GM21390 (cell line): Measurements from ENCODE around the gene DUOX1.
"Not testable (repeated sequence)": the region's sequence is repeated elsewhere in the genome, so short reads cannot be mapped to it uniquely, and the experiment has no call there.

Experiments
- ATAC-seq: cut with Tn5 transposase; IDR thresholded peaks from one replicate; pipeline ENCODE4 v1.9.1; 2021; ENCODE audit not compliant: unreplicated experiment

Gene DUOX1

DNA sequence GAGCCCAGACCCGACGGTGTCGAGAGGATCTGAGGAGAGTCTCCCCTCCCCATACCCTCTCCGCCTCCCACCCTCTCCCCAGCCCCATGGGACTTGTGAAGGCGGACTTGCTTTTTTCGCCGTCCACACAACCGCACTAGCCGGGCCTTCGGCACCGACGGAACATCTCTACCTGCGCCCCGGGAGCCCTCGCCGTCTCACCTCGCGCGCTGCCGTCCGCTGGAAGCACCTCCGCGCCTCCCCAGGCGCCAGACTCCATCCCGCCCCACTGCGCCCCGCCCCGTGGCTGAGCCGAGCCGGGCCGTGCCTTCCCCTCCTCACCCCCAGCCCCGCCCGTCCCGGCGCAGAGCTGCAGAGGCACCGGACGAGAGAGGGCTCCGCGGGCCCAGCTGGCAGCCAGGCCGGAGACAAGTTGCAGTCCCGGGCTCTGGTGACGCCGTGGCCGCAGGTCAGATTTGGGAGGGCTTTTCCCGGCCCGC is at the start of gene DUOX1, which contains the start of gene DUOXA1:
Gene DUOX1, plus strand, starts transcription at position 344 of the 479 bp plus-strand sequence. CDS start 1,973 bp downstream, outside the sequence.
Gene DUOXA1, minus strand, starts transcription at position 229 of the 479 bp plus-strand sequence. CDS start 6,865 bp downstream, outside the sequence.
- no peak for ATAC-seq

DNA sequence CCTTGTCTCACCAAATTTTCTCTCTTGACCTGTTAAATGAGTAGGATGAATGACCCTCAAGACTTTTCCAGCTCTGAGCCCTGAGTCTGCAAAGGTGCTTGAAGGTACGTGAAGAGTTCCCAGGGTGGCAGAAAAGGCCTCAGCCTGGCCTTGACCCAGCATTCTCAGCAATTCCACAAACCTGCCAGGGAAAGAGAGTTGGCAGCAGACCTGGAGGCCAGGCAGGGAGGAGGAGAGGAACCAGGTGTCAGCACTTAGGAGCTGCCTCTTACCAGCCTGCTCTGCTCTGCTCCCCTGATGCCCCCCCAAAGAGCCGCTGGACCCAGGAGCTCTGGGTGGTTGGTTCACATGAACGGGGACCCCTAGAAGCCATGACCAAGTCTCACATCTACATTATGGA is 49.2 kb upstream of the DUOX1 start:
- not testable (repeated sequence) for ATAC-seq

DNA sequence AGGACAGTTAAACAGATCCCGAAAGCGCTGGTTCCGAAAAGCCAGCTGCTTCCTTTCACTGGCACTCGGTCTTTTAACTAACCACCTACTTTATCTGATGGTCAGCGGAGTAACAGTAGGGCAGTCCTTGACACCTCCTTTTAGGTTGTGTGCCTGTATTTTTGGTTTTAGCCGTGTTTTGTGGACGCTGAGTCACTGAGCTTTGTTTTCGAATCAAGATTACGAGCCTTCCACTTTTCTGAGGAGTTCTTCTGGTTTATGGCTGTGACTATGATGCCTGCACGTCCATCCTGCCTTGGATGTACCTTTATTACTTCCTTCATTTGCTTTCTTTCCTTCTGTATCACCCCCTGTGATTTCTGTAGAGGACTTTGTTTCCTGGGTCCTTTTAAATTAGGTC is 47.4 kb upstream of the DUOX1 start:
- not testable (repeated sequence) for ATAC-seq

DNA sequence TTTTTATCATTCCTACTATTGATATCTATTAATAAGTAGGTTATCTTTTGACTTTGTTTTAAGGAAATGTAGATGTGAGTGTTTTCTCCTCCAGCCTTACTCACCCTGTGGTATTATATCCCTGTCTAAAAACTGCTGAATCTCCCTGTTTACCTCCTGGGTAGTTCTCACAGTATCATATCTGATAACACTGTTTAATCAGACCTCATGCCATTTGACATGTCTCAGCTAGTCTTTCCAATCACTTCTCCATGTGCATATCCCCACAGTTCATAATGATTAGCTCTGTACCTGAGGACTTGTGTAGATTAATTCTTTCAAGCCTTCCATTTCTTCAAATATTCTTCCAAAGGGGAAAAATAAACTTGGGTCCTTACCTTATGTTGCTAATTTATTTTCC is 46.6 kb upstream of the DUOX1 start:
- no peak for ATAC-seq

DNA sequence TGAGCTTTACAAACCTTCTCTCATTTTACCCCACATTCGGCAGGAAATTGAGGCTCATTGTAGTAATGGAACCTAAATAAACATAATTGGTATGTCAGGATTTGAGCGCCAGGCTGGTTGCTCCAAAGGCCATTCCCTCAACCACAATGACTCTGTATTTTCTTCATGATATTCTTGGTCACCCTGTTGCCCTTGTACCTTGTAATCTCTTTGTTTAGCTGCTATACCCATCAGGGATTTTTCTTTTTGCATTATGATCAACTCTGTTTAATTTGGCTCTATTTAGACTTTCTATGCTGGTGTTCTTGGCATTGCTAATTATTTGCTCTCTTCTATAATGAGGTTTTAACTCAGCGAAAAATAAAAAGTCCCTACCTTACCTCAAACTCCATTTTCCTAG is 45.6 kb upstream of the DUOX1 start:
- no peak for ATAC-seq

DNA sequence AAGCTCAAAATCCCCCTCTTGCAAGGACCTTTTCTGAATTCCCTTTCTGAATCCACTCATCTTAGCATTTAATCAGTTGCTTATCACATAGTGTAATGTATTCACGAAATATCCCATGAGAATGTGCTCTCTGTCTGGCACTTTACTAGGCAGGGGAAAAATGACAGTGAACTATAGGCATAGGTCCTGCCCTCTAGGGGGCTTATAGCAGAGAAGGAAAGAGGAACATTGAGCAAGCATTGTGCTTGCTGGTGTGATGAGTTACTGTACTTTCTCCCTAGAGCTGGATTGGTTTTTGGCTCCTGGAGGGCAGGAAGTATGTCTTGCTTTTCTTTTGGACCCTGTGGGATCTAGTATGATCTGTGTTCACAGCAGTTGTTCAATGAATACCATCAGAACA is 42.3 kb upstream of the DUOX1 start:
- no peak for ATAC-seq

DNA sequence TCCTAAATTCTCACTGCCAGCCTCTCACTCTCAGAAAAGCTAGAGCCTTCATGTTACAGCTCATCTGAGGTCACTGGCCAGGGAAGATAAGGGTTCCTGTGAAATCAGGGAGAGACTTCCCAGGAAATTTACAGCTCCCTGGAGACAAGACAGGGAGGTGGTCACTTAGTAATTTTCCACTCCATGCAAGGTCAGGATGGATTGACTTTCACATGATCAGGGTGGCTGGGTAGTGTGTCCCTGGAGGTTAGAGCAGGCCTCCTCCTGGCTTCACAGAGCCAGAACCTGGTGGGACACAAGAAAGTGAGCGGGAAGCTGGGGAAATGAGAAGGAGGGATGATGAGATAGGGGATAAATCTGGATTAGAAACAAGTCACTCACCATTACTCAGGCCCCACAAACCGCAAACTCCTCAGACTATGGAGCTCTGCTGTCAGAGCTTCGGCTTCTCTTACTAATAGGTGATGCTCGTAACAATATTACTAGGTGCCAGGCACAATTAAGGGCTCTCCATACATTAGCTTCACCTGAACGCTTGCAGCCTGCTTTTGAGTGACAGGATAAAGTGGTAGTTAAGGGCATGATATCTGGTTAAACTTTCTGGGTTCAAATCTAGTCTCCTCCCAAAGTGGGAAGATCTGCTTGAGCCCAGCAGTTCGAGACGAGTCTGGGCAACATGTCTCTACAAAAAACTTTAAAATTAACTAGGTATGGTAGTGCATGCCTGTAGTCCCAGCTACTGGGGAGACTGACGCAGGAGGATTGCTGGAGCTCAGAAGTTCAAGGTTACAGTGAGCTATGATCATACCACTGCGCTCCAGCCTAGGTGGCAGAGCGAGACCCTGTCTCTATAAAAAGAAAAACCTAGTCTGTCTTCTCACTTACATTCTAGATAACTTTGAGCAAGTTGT is 40.7 kb upstream of the DUOX1 start:
- no peak for ATAC-seq

DNA sequence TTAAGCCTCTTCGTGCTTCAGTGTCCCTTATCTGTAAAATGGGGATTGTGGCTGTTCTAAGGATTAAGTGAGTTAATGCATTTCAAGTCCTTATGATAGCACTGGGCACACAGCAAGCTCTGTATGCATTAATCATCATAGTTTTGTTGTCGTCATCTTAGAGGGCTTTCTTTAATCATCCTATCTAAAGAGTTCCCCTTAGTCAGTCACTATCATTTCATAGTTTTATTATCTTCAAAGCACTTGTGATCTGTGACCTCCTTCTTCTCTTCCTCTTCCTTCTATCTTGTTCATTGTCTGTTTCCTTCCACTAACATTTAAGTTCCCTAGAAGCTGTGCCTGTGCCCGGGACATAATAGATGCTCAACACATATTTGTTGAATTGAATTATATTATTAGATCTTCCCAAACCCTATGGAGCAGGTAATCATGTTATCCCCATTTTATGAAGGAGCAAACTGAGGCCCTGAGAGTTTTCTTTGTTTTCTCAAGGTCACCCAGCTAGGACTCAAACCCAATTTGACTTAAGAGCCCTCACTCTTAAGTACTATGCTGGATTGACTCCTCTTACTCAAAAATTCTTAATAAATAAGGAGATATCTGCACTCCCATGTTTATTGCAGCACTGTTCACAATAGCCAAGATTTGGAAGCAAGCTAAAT is 40.0 kb upstream of the DUOX1 start:
- ATAC-seq, result no peak

DNA sequence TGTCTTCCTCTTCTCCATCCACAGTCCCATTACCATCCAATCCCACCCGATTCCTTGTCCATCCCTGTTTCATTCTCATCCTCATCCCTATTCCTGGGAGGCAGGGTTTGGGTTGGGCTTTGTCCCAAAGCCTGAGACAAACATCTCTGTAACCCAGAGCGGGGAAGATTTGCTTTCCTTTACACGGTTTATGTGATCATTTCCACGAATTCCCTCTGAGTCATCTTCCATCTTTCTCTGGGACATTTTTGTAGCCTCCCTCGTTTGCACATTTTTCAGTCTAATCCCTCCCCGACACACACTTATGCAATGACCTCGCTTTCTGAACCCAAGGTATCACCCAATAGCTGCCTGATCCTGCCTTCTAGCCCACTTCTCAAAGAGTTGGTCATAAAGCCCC is 38.6 kb upstream of the DUOX1 start:
- no peak for ATAC-seq

DNA sequence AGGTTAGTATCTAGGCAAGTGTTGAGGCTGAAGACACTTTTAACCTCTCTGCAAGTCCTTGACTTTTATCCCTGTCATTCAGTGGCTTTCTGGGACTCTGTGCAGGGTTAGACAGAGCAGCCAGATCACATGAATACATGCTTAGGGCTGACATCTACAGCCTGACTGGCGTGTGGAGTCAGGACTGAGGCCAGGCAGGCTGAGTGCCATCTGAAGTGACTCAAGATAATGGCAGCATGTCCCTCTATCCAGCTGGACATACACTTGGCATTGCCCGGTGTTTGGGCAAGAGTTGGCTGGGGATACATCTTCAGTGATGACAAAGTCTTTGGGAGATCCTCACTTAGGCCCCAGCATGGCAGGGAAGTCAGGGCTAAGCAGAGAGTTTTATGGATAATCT is 38.2 kb upstream of the DUOX1 start:
- no peak for ATAC-seq

DNA sequence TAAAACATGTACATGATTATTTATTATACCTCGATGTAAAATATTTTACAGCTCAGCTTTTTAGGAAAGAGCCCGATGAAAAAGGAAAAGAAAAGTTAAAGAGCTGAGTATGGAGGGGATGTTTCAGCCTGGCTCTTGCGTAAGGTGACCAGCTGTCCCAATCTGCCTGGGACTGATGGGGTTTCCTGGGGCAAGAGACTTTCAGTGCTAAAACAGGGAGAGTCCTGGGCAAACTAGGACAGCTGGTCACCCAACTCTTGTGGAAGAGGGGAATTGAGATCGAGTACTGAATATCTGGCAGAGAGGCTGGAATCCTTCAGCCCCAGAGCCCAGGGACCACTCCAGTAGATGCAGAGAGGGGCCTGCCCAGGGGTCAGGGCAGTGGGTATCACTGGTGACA is 36.8 kb upstream of the DUOX1 start:
- no peak for ATAC-seq

DNA sequence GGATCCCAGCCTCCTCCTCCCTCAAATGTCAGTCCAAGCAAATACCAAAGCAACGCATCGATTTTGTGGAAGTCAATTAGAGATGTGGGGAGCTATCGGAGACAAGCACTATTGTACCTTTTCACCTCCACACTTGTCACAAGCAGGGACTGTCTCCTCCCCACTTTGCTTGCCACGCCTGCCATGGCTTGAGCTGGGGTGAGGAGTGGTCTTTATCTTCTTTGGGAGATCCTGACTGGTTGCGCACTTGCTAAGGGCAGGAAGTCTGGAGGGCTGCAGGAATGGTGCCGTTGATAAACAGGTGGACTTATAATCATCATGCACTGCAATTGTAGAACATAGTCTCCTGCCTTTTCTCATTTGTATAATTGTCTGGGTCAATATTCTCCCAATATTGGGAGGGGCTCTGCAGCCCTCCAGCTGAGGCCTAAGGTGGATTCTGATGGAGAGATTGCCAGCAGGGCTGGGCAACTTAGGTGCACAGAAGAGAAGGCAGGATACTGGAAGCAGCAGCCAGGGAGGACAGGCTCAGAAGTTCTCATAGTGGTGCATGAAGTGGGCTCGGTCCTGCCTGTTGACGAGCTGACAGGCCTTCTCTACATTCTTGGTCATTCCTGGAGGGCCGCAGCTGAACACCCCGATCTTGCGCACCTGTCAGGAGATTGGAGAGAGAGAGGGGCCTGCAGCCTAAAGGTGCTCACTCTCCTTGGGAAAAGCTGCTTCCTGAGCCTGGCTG is 36.0 kb upstream of the DUOX1 start:
- no peak for ATAC-seq

DNA sequence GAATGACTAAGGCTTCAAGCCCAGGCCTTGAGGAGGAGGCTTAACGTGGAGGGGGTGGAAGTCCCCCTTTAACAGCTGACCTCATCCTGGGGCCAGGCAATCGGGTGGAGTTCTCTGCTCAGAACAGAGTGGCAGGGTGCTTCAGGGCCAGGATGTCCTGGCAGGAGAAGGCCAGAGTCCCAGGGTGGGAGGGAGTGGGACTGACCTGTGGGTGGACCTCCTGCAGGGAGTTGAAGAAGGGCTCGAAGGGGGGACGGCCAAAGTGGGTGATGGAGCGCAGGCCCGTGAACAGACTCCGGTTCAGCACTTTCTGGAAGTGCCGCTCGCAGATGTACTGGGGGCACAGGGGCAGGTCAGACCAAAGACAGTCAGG is 35.5 kb upstream of the DUOX1 start:
- ATAC-seq, result no peak

DNA sequence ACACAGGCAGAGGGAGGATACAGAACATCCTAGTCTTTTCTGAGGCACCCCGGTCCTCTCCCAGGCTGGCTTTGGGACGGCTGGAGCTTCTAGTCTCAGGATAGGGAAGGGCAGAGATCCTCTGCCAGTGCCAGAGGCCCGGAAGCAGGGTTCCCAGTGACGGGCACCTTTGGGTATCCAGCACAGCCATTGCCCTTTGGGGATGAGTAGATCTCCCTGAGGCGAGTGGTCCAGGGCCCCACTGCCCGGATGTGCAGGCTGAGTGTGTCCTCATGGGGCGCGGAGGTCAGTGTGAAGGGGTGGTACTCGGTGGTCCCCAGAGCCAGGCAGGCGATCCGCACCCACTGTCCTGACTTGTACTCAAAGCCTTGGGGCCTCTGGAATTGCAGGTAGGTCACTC is 34.1 kb upstream of the DUOX1 start:
- ATAC-seq, result no peak

DNA sequence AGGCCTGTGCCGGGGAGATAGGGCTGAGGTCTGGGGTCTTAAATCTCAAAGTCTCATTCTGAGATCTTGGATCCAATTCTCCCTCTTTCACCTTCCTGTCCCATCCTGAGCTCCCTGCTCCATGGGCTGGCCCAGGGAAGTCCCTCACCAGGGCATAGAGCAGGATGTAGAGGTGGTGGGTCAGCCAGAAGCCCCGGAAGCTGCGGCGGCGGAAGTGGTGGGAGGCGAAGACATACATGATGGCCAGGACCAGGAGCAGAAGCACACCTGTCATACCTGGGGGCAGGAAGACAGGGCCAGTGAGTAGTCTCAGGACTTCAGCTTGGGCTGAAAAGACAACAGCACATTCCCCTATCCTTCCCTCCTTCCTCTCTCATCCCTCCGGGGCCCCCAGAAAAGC is 32.3 kb upstream of the DUOX1 start:
- ATAC-seq, result no peak

DNA sequence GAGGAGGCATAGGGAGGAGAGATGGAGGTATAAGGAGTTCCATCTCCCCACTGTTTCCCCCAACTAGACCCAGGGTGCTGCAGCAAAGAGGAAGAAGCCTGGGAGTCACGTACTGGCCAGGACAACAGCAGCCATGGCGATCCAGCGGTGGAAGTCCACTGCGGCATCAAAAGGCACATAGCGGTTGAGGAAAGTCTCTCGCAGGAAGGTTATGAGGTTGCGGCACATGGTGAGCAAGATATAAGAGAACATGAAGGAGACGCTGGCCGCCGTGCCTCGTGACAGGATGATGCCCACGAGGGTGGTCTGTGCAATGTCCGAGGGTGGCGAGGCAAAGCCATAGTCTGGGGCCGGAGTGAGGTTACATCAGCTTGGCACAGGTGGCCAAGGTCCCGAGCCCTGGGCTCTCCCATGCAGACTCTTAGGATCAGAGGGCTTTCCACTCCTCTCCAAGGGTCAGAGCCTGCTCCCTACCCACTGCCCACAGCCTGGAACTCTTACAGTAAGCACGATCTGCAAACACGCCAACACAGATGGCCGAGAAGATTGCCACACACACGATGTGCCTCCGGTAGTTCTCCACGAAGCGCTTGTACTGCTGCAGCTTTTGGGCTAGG is 30.1 kb upstream of the DUOX1 start:
- ATAC-seq, result no peak

DNA sequence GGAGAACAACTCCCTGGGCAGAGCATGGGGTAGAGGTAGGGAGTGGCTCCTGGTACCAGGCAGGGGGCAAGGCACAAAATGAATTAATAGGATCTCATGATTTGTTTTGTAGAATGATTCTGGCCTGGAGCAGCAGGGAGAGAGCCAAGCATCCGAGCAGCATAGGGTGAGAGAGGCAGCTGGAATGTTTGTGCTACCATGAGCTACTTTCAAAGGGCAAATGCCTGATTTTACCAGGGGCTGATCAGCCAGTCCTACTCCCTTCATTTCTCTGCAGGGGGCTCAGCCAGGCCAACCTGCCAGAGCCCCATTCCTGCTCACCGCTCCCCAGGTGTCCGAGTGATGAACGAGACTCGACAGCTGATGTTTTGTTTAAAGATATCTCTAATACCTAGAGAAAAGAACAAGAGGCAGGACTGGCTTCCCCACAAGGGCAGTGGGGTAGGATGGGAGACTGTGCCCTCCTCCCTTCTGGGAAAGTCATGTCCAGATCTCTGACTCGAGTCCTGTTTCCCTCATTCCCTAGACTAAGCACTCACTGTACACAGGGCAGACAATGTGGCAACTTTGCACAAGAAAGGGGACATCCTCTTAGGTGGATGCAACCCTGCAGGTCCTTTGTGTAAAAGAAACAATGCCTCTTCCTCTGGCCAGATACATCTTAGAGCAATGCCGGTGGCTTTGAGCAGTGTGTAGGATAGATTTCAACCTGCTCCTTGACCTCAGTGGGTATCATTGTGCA is 28.7 kb upstream of the DUOX1 start:
- no peak for ATAC-seq

DNA sequence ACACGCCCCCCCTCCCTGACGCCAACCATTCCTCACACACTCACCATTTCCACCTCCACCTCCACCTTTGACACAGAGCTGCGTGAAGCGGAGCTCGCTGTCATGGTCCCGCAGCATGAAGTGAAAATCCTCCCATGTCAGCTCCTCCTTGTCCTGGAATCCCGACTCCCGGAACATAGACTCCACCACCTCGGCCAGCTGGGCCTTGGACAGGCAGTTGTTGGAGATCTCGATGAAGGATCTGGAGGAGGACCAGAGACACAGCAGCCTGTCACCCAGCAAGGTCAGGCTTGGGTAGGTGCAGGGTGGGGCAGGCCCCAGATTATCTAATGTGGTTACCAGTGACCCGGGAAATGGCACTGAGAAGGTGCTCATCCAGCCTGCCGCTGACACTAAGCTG is 28.0 kb upstream of the DUOX1 start:
- ATAC-seq, result no peak

DNA sequence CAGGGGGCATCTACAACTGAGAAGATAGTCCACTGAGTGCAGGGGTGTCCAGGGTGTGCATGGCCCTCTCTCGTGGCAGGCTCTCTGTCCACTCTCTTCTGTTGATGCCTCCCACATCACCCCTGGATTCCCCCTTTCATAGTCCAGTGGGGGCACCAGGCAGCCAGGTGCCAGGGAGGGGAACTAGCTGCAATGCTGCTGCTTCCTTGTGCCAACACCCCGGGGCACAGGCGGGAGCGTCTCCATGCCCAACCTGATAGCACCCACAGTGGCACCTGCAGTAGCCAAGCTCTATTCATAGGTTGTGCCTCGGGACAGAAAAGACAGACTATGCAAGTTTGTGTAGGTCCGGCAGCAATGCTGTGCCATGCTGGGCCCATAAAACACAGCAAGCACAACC is 27.6 kb upstream of the DUOX1 start:
- no peak for ATAC-seq

DNA sequence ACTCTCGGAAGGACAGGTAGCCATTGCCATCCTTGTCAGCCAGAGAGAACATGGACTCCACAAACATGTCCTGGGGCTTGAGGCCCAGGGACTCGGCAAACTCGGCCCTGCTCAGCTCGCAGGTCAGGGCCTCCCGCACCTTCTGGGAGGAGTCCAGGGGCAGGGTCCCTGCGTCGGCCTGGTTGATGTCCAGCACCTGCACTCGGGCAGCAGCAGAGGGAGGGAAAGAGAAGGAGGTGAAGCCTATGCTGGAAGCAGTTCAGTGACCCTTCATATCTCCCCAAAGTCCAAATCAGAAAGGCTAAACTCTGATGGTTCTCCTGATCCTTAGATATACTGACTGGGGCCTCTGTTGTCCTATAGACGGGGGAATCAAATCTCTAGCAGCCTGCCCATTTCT is 25.6 kb upstream of the DUOX1 start:
- not testable (repeated sequence) for ATAC-seq
